A375 (cell line): Measurements from ENCODE around the gene MAGEB10. TPM values are rescaled to one million over a fixed set of nuclear protein-coding genes. Genes with fewer than 3 reads are reported as not detected.

ENCODE experiments used
- total RNA-seq: library from RNA; depleted of rRNA; stranded (reverse); fragments of >200 nt; shearing (Covaris generic); gene quantifications from 2 replicates; pipeline ENCODE4 v1.2.3, GENCODE V29; 2014; rRNA removed

MAGEB10 gene
- total RNA-seq: not detected in 2 replicates

GRCh38 chrX:27807690-27808089, at the start of gene MAGEB10:
Gene MAGEB10, plus strand, starts transcription at chrX:27807990. Its CDS starts 13,317 bp downstream, at chrX:27821307.

Other genes starting within 250 kb of the MAGEB10 start
- 0.05 TPM in 1 of 2 replicates, not detected in the other for gene DCAF8L2, start 217.6 kb upstream of the MAGEB10 start, total RNA-seq
- gene DCAF8L1, start 173.5 kb downstream of the MAGEB10 start, total RNA-seq: not detected in 2 replicates